Psoas muscle (tissue), 8 donors: ENCODE results near the gene PREX1. TPM values are rescaled to one million over a fixed set of nuclear protein-coding genes. Genes with fewer than 3 reads are reported as not detected.
"Not testable (repeated sequence)": the region's sequence is repeated elsewhere in the genome, so short reads cannot be mapped to it uniquely, and the experiment has no call there.

Experiments used
- ATAC-seq, 4 donors: fragments of 200-7000 bp; cut with Tn5 transposase; one replicate each; pipeline ENCODE4 v1.9.1; 2020; ENCODE audit warnings: moderate library complexity in 3 of 4, mild to moderate bottlenecking in 2 of 4
- DNase-seq, 2 donors: peaks; one replicate each; pipeline ENCODE4 v3.0.0-alpha.2; 2020
- H3K27ac ChIP-seq: fragments of 200-600 bp; one replicate; pipeline ENCODE4 v1.8.0; 2022
- H3K27me3 ChIP-seq, 3 donors: fragments of 200-600 bp in 1 of 3; one replicate each; pipeline versions ENCODE4 v1.6.1 to v1.8.0; 2013 to 2022; ENCODE audit warnings: low read length in 2 of 3, mild to moderate bottlenecking in 2 of 3, moderate library complexity in 1 of 3; ENCODE audit not compliant: insufficient read depth in 3 of 3
- H3K36me3 ChIP-seq, 2 donors: fragments of 200-600 bp in 1 of 2; one replicate each; pipeline versions ENCODE4 v1.6.1 to v1.8.0; 2013 to 2022; ENCODE audit warnings: low read depth in 1 of 2, mild to moderate bottlenecking in 1 of 2, moderate library complexity in 1 of 2; ENCODE audit not compliant: insufficient read depth in 1 of 2
- H3K4me1 ChIP-seq: fragments of 200-600 bp; one replicate; pipeline ENCODE4 v1.8.0; 2022
- H3K4me3 ChIP-seq: fragments of 200-600 bp; one replicate; pipeline ENCODE4 v1.8.0; 2022; ENCODE audit warnings: mild to moderate bottlenecking
- H3K9me3 ChIP-seq: fragments of 200-600 bp; one replicate; pipeline ENCODE4 v1.8.0; 2022
- CTCF ChIP-seq: fragments of 200-600 bp; IDR thresholded peaks from one replicate; pipeline ENCODE4 v1.8.0; 2022; ENCODE audit warnings: antibody characterized with exemption
- WGBS, 3 donors: extraction: QIAGEN DNeasy Blood & Tissue Kit; methylation state at CpG; one replicate each; pipeline versions ENCODE4 v1.1.6 to v1.1.7; 2013; 5-methylcytosine and 5-hydroxymethylcytosine counted together
- intact Hi-C, 2 donors: fragments of 100-400 bp; cut with DNase I; formaldehyde crosslinking; loops; one replicate each; pipeline versions ENCODE4 v1.11.0 to v1.14.2; 2022
- polyA plus RNA-seq, 3 donors: library from polyadenylated mRNA; stranded (reverse); fragments of 200-250 nt; gene quantifications; one replicate each; pipeline ENCODE4 v1.2.3, GENCODE V29; 2013
- total RNA-seq, 4 donors: library from RNA; stranded (reverse); fragmentation: NEBNext Ultra II Directional in 2 of 4; extraction: Animal tissue kit (Norgen Biotek cat#: 25700) in 2 of 4; gene quantifications; one replicate each; pipeline versions ENCODE4 v1.2.1 to v1.2.4, GENCODE V29; 2021 to 2023
- donor health status: healthy with polysubstance abuse.
- donor health status: DM: no; HTN: no; CAD: no; lungs with moderate emphysema.
- donor health status: Bipolar disorder and iron deficiency.
- donor health status: healthy.
- donor health status: DM: yes; HTN: yes; CAD: no.
- donor health status: DM: no; HTN: no; CAD: no.
- donor health status: DM: no; HTN: no; CAD: no.
- donor health status: DM: yes; HTN: yes; CAD: no.

Gene PREX1
- total and polyA plus RNA-seq, 7 donors, result 2.5 to 8.3 (median 5.3) TPM

- DNase-seq (no peak), ATAC-seq (peak in 2 of 4 donors; percentile 33 to 34)
- no peak overlapping the region for H3K4me3 ChIP-seq
- no peaks in the 10 kb centered on the region for H3K36me3 ChIP-seq
- H3K4me1 ChIP-seq, result no peaks in the 10 kb centered on the region
- no peaks in the 10 kb centered on the region for H3K9me3 ChIP-seq
- WGBS, 3 donors, result 74 to 81% (median 75%) methylated on average over 17 of the region's 17 CpGs
- TF ChIP-seq CTCF, result no peak
- intact Hi-C loops, result no loop called here
- H3K27me3 ChIP-seq, result no peaks in the 10 kb centered on the region
- no peak overlapping the region for H3K27ac ChIP-seq
Observed at GRCh38 chr20:48875233-48875913, 47.6 kb upstream of the PREX1 start.

- ATAC-seq, H3K4me3 ChIP-seq, H3K27me3 ChIP-seq, intact Hi-C loops, H3K36me3 ChIP-seq, H3K4me1 ChIP-seq, H3K9me3 ChIP-seq, DNase-seq: not testable (repeated sequence)
- peak overlapping the region; percentile 59 for H3K27ac ChIP-seq
Observed at GRCh38 chr20:48869442-48869841, 41.6 kb upstream of the PREX1 start.

GRCh38 chr20:48866936-48867335 is 39.1 kb upstream of the PREX1 start:
- no peak for TF ChIP-seq CTCF
- Histone ChIP-seq H3K4me3 (no peak overlapping the region), H3K27ac (no peak overlapping the region), H3K9me3 (no peaks in the 10 kb centered on the region), H3K36me3 (no peaks in the 10 kb centered on the region), H3K27me3 (peaks cover 0 to 2% (median 0%) of the 10 kb centered on the region in 3 donors), H3K4me1 (no peaks in the 10 kb centered on the region)
- DNase-seq, result no peak
- 81 to 87% (median 84%) methylated on average over 1 of the region's 1 CpG for WGBS, 3 donors
- intact Hi-C loops, result no loop called here
- ATAC-seq, result no peak

- Histone ChIP-seq H3K9me3 (no peaks in the 10 kb centered on the region), H3K36me3 (no peaks in the 10 kb centered on the region), H3K4me1 (no peaks in the 10 kb centered on the region), H3K27me3 (peaks cover 0 to 2% (median 0%) of the 10 kb centered on the region in 3 donors), H3K4me3 (no peak overlapping the region), H3K27ac (peak overlapping the region; percentile 64)
- ATAC-seq (peak; percentile 91 to 96 (median 96)), DNase-seq (no peak)
- intact Hi-C loops, result no loop called here
- no peak for TF ChIP-seq CTCF
- 47 to 65% (median 60%) methylated on average over 5 of the region's 5 CpGs for WGBS, 3 donors
Observed at GRCh38 chr20:48864738-48865318, 37.0 kb upstream of the PREX1 start.

GRCh38 chr20:48864254-48864653 is 36.5 kb upstream of the PREX1 start:
- H3K4me1 ChIP-seq, result no peaks in the 10 kb centered on the region
- no peaks in the 10 kb centered on the region for H3K9me3 ChIP-seq
- peak overlapping the region; percentile 64 for H3K27ac ChIP-seq
- no peak for TF ChIP-seq CTCF
- WGBS, 3 donors, result 58 to 73% (median 59%) methylated on average over 5 of the region's 5 CpGs
- no peaks in the 10 kb centered on the region for H3K36me3 ChIP-seq
- intact Hi-C loops, result no loop called here
- H3K4me3 ChIP-seq, result no peak overlapping the region
- no peak for DNase-seq
- H3K27me3 ChIP-seq, result peaks cover 0 to 2% (median 0%) of the 10 kb centered on the region in 3 donors
- ATAC-seq, result peak in 2 of 4 donors; percentile 11 to 23
